Activated CD8-positive, alpha-beta T cell treated with anti-CD3 and anti-CD28 coated beads for 36 hours (primary cell): Measurements from ENCODE around the gene FRY. TPM values are rescaled to one million over a fixed set of nuclear protein-coding genes. Genes with fewer than 3 reads are reported as not detected.

ENCODE experiments used
- ATAC-seq: fragments of 200-7000 bp; cut with Tn5 transposase; one replicate; pipeline ENCODE4 v1.10.0; 2021; ENCODE audit warnings: mild to moderate bottlenecking, moderate library complexity
- CTCF ChIA-PET: fragments of 350-600 bp; sonication (Branson Sonifier 250); formaldehyde crosslinking; loops from one replicate; lab custom pipeline; 2021; ENCODE audit warnings: antibody characterized with exemption; lab: Charles Lee
- POLR2A ChIA-PET: fragments of 350-600 bp; sonication (Branson Sonifier 250); formaldehyde crosslinking; loops from one replicate; lab custom pipeline; 2021; ENCODE audit warnings: antibody characterized with exemption; lab: Charles Lee
- DNase-seq: peaks from one replicate; pipeline ENCODE4 v3.0.0-alpha.2; 2020
- H3K27ac Mint-ChIP-seq: one replicate; pipeline ENCODE4 v1.8.0; 2021; ENCODE audit warnings: mild to moderate bottlenecking, mixed read lengths
- H3K27me3 Mint-ChIP-seq: one replicate; pipeline ENCODE4 v1.8.0; 2021; ENCODE audit warnings: mixed read lengths
- H3K36me3 Mint-ChIP-seq: one replicate; pipeline ENCODE4 v1.8.0; 2021; ENCODE audit warnings: low read depth, mixed read lengths
- H3K4me1 Mint-ChIP-seq: one replicate; pipeline ENCODE4 v1.8.0; 2021; ENCODE audit warnings: low read depth, mixed read lengths
- H3K4me3 Mint-ChIP-seq: one replicate; pipeline ENCODE4 v1.8.0; 2021; ENCODE audit warnings: mild to moderate bottlenecking, moderate library complexity, mixed read lengths
- H3K9me3 Mint-ChIP-seq: one replicate; pipeline ENCODE4 v1.8.0; 2021; ENCODE audit warnings: mixed read lengths
- intact Hi-C: fragments of 100-400 bp; cut with micrococcal nuclease; formaldehyde crosslinking; loops from one replicate; pipeline ENCODE4 v1.10.0; 2022
- total RNA-seq, 2 experiments: library from RNA; stranded (reverse); gene quantifications; one replicate each; pipeline ENCODE4 v1.2.3, GENCODE V29; 2021
- TF ChIP-seq, protein P1 (sequence below): fragments of 200-600 bp; IDR thresholded peaks from one replicate; pipeline ENCODE4 v1.8.0; 2022; ENCODE audit warnings: antibody characterized with exemption, mild to moderate bottlenecking

Gene FRY
- total RNA-seq, 2 experiments from 2014 or later = 0.58 to 0.68 TPM

DNA sequence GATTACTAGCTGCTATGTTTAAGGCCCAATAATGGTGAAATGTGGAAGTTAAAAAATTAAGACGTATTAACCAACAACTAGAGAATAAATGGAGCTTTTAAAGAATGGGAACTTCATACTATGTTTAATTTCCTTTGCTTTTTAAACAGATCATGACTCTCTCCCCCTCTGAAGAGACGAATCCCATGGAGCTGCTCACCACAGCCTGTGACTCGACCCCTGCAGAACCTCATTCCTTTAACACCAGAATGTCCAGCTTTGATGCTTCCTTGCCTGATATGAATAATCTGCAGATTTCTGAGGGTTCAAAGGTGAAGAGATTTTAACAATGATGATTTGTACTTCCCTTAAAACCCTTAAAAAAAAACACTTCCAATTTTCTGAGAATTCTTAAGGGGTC is 230.6 kb downstream of the FRY start:
- Mint-ChIP-seq H3K9me3 (no peaks in the 10 kb centered on the region), H3K4me1 (no peaks in the 10 kb centered on the region), H3K36me3 (no peaks in the 10 kb centered on the region), H3K4me3 (no peak overlapping the region), H3K27me3 (no peaks in the 10 kb centered on the region), H3K27ac (no peak overlapping the region)
- DNase-seq (no peak), ATAC-seq (no peak)
- POLR2A ChIA-PET = no interaction called here
- CTCF ChIA-PET = interaction anchor here (1.0 kb wide), 1 partner anchor 24 kb away, joined by 3 read pairs; no protein-coding TSS in a partner anchor
- TF ChIP-seq, protein P1, sequence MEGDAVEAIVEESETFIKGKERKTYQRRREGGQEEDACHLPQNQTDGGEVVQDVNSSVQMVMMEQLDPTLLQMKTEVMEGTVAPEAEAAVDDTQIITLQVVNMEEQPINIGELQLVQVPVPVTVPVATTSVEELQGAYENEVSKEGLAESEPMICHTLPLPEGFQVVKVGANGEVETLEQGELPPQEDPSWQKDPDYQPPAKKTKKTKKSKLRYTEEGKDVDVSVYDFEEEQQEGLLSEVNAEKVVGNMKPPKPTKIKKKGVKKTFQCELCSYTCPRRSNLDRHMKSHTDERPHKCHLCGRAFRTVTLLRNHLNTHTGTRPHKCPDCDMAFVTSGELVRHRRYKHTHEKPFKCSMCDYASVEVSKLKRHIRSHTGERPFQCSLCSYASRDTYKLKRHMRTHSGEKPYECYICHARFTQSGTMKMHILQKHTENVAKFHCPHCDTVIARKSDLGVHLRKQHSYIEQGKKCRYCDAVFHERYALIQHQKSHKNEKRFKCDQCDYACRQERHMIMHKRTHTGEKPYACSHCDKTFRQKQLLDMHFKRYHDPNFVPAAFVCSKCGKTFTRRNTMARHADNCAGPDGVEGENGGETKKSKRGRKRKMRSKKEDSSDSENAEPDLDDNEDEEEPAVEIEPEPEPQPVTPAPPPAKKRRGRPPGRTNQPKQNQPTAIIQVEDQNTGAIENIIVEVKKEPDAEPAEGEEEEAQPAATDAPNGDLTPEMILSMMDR = no peak
- intact Hi-C loops = no loop called here

GRCh38 chr13:32262619-32263018 is 231.0 kb downstream of the FRY start:
- H3K9me3 Mint-ChIP-seq = no peaks in the 10 kb centered on the region
- TF ChIP-seq, protein P1 = no peak
- no peaks in the 10 kb centered on the region for H3K36me3 Mint-ChIP-seq
- H3K27ac Mint-ChIP-seq = no peak overlapping the region
- ChIA-PET CTCF (interaction anchor here (1.0 kb wide), 1 partner anchor 23 kb away, joined by 3 read pairs; no protein-coding TSS in a partner anchor), POLR2A (no interaction called here)
- H3K4me1 Mint-ChIP-seq = no peaks in the 10 kb centered on the region
- no peaks in the 10 kb centered on the region for H3K27me3 Mint-ChIP-seq
- no peak for ATAC-seq
- no peak overlapping the region for H3K4me3 Mint-ChIP-seq
- no peak for DNase-seq
- intact Hi-C loops = no loop called here

DNA sequence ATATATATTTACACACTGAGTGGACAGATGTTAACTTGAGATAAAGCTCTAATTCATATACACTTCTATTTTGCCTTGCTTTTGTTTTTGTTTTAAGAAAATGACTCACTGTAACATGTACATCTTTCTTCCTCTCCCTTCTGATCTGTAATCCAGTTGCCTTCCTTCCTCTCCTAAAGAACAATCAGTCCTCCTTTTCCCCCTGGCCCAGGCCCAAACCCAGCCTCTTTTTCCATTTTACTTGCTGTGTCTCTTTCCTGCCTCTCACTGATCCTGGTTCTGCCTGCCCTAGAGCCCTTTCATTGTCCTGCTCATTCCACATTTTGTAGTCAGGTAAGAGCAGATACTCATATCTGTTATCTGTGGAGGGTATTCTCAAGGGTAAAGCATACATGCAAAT is 232.8 kb downstream of the FRY start:
- no peak for ATAC-seq
- no peaks in the 10 kb centered on the region for H3K9me3 Mint-ChIP-seq
- CTCF ChIA-PET = interaction anchor here (1.1 kb wide), 2 partner anchors 12 to 355 kb away, joined by 3 to 4 read pairs; no protein-coding TSS in a partner anchor
- DNase-seq = no peak
- TF ChIP-seq, protein P1 = no peak
- no peak overlapping the region for H3K4me3 Mint-ChIP-seq
- H3K27ac Mint-ChIP-seq = no peak overlapping the region
- no peaks in the 10 kb centered on the region for H3K27me3 Mint-ChIP-seq
- intact Hi-C loops = no loop called here
- no peaks in the 10 kb centered on the region for H3K36me3 Mint-ChIP-seq
- no peaks in the 10 kb centered on the region for H3K4me1 Mint-ChIP-seq
- POLR2A ChIA-PET = no interaction called here

- Mint-ChIP-seq H3K36me3 (no peaks in the 10 kb centered on the region), H3K4me1 (no peaks in the 10 kb centered on the region), H3K27me3 (no peaks in the 10 kb centered on the region), H3K9me3 (no peaks in the 10 kb centered on the region), H3K27ac (no peak overlapping the region), H3K4me3 (no peak overlapping the region)
- CTCF ChIA-PET = no interaction called here
- intact Hi-C loops = loop anchor here (5.0 kb wide), 1 partner anchor 47 kb away; no protein-coding TSS in a partner anchor
- POLR2A ChIA-PET = no interaction called here
- no peak for DNase-seq
- TF ChIP-seq, protein P1 = no peak
- ATAC-seq = no peak
Measured at GRCh38 chr13:32265726-32266125, 234.2 kb downstream of the FRY start.

DNA sequence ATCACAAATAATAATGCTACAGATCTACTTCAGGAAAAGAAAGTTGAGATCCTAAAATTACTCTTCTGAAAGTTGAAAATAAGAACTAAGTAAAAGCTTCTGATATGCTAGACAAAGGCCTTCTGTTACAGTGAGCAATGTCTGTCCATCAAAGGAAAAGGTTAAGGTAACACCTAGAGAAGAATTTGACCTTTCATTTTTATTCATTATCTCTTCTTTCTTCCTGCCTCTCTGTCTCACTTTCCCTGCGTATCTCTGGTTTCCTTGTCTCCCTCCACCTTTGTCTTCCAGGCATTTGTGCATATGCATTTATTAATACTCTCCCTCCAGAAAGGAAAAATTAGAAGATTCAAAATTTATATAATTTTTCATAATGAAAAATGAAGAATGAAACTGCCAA is 234.6 kb downstream of the FRY start:
- Mint-ChIP-seq H3K27me3 (no peaks in the 10 kb centered on the region), H3K9me3 (no peaks in the 10 kb centered on the region), H3K4me1 (no peaks in the 10 kb centered on the region), H3K4me3 (no peak overlapping the region), H3K36me3 (no peaks in the 10 kb centered on the region), H3K27ac (no peak overlapping the region)
- TF ChIP-seq, protein P1 = no peak
- POLR2A ChIA-PET = no interaction called here
- DNase-seq = no peak
- ATAC-seq = no peak
- intact Hi-C loops = loop anchor here (5.0 kb wide), 1 partner anchor 46 kb away; no protein-coding TSS in a partner anchor
- CTCF ChIA-PET = no interaction called here
